ENCODE measurements around the gene CCDC183.
"Not testable (repeated sequence)": the region's sequence is repeated elsewhere in the genome, so short reads cannot be mapped to it uniquely, and the experiment has no call there.

Gene CCDC183

GRCh38 chr9:136785565-136786355 lies 10.4 kb upstream of the CCDC183 start:
- DNase-seq: not testable (repeated sequence)

DNA sequence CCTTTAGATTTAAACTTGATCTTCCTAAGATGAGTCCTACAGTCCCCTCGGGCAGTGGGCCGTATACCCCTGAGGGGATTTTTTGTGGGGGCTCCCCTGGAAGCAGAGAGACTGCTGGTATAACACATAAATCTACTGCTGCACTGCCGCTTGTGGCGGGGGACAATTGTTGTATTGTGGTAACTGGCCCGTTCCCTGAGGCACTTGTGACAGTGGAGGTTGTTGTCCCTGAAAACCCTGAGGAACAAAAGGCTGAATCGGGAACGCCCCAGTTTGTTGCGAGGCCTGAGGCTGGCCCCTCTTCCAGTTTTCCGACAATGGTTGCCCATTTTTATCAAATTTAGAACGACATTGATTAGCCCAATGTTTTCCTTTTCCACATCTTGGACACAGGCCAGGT lies 9.7 kb upstream of the CCDC183 start:
- DNase-seq: no peak

GRCh38 chr9:136786983-136787382 lies 9.2 kb upstream of the CCDC183 start:
- DNase-seq: not testable (repeated sequence)

DNA sequence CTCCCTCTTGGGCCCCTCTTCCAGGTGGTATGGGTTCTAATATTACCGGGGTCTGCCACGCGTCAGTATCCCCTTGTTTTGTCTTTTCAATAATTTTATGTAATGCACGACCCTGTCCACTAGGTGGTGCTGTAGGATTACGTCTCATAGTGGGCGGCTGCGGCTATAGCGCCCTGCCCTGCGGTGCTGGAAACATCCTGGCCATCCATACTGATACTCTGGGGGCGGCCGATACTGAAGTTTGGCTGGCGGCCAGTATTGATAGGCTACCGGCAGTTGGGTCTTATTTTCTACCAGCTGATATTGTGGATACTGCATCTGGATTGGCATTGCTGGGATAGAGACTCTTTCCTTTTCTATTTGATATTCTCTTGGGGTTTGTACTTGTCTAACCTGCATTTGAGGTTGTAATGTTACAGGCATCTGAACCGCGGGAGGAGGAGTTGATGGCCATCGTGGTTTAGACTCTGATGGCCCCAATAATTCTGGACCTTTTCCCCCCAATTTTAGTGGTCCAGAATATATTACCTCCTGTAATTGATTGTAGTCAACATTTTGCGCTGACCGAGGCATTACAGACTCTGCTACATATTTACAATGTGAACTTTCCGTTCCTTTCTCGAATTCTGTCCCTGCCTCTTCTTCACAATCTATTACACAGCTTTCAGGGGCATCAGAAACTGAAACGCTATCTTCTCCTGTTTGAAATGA lies 8.3 kb upstream of the CCDC183 start:
- peak; percentile 46 to 85 (median 54) for DNase-seq

DNA sequence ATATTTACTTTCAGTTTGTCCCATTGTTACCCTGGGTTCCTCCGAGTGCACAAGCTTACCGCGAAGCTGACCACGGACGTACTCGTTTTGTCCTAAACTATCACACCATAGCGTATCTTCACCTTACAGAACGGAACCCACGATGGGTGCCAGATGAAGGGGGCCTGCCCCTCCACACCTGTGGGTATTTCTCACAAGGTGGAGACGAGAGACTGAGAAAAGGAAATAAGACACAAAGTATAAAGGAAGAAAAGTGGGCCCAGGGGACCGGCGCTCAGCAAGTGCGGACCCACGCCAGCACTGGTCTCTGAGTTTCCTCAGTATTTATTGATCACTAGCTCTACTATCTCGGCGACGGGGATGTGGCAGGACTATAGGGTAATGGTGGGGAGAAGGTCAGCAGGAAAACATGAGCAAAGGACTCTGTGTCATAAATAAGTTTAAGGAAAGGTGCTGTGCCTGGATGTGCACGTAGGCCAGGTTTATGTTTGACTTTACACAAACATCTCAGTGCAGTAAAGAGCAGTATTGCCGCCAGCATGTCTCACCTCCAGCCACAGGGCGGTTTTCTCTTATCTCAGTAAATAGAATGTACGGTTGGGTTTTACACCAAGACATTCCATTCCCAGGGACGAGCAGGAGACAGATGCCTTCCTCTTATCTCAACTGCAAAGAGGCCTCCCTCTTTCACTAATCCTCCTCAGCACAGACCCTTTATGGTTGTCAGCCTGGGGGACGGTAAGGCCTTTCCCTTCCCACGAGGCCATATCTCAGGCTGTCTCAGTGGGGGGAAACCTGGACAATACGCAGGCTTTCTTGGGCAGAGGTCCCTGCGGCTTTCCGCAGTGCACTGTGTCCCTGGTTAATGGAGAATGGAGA lies 7.3 kb upstream of the CCDC183 start:
- DNase-seq: not testable (repeated sequence)

- DNase-seq: no peak
Observed at GRCh38 chr9:136789523-136789937, 6.6 kb upstream of the CCDC183 start.

GRCh38 chr9:136790640-136791515 lies 5.3 kb upstream of the CCDC183 start, which contains the start of gene TMEM141:
TMEM141 (plus strand) TSS chr9:136791344; CDS start chr9:136791371, 27 bp downstream.
- peak; percentile 98 to 100 (median 100) for DNase-seq

DNA sequence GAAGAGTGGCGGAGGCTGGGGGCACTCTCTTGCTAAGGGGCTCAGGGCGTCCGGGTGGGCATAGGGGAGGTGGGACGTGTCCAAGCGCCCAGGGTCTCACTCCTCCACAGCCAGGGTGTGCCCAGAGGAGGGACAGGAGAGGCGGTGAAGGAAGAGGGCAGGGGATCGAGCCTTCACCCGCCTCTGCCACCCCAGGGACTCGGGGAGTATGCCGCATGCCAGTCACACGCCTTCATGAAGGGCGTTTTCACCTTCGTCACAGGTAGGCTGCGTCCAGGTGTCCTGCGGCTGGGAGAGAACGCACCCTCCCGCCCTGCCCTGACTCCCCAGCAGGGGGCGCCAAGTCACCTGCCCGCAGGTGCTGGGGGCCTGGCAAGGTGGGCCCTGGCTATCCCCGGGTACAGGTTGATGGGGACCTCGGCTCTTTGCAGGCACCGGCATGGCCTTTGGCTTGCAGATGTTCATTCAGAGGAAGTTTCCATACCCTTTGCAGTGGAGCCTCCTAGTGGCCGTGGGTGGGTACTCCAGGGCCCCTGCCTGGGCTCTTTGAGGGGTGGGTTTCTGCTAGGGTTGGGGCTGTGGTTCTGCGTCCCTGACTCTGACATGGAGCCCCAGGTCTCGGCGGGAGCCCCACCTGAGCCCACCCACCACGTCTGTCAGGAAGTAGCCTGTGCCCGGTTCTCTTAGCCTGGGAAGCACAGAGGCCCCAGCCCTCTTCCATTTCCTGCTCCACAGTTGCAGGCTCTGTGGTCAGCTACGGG lies 4.4 kb upstream of the CCDC183 start:
- DNase-seq: peak; percentile 66 to 85 (median 74)

DNA sequence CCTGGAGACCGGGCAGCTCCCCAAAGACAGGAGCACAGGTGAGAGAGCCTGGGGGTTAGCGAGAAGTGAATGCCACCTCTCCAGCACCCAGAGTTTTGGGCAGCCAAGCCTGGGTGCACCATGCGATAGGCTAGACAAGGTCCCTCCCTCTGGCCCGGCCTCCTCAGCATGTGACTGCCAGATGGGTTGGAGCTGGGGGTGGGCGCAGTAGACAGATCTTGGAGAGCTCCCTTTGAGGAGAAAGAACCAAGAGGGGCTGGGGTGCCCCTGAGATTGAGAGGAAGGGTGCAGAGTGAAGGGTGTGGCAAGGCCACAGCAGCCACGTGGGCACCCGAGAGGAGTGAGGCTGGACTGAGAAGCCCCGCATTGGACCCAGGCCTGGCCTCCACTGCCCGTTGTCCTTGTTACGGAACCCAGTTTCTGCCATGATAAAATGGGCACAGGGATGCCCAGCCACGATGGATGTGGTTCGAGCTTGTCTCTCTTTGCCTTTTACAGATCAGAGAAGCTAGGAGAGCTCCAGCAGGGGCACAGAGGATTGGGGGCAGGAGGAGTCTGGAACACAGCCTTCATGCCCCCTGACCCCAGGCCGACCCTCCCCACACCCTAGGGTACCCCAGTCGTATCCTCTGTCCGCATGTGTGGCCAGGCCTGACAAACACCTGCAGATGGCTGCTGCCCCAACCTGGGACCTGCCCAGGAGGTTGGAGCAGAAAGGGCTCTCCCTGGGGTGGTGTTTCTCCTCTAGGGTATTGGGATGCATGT lies 3.6 kb upstream of the CCDC183 start:
- DNase-seq: no peak

GRCh38 chr9:136793086-136793946 lies 2.8 kb upstream of the CCDC183 start:
- DNase-seq: no peak

DNA sequence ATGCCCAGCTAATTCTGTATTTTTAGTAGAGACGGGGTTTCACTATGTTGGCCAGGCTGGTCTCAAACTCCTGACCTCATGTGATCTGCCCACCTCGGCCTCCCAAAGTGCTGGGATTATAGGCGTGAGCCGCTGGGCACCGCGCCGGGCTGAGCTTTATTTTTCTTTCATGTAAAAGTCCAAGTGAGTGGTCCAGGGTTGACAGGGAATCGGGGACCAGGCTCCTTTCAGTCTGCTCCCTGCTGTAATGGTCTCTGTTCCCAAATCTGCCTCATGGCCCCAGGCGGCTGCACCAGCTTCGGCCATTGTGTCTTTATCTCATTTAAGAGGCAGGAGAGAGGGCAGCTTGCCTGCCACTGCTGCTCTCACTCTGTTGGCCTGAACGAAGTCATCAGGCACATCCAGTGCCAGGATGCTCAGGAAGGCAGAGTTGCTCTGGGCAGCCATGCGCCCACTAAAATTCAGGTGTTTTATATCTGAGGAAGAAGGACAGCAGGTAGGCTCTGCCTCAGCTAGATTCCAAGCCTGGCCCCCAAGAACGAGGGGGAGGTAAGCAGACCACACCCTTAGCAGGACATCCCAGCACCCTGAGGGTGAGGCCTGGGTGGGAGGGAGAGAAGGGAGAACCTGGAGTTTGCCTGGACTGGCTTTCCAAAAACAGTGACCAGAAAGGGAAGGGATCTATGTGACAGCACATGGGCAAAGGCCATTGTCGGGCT lies 1.7 kb upstream of the CCDC183 start:
- no peak for DNase-seq

GRCh38 chr9:136795000-136795348 lies 1.2 kb upstream of the CCDC183 start:
- DNase-seq: no peak

DNA sequence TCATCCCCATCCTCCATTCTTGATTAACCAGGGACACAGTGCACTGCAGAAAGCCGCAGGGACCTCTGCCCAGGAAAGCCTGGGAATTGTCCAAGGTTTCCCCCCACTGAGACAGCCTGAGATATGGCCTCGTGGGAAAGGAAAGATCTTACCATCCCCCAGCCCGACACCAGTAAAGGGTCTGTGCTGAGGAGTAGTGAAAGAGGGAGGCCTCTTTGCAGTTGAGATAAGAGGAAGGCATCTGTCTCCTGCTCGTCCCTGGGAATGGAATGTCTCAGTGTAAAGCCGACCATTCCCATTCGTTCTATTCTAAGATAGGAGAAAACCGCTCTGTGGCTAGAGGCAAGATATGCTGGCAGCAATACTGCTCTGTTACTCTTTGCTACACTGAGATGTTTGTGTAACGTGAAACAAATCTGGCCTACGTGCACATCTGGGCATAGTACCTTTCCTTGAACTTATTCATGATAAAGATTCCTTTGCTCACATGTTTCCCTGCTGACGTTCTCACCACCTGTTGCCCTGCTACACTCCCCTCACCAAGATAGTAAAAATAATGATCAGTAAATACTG lies 723 bp downstream of the CCDC183 start:
- not testable (repeated sequence) for DNase-seq

DNA sequence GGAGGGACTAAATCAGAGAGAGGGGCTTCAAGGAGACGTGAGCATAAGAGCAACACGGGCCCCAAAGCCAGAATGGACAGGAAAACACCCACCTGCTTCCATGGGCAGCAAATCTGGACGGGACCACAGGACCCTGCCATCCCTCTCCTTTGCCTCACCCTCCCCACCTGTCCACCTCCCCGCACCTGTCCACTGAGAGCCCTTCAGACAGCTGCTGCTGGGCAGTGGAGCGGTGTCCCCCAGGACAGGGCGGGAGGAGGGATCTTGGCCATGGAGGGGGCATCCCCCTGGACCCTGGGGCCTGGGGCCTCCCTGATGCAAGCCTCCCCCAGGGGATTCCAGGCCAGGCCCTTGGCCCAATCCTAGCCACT lies 2.6 kb downstream of the CCDC183 start:
- no peak for DNase-seq

GRCh38 chr9:136799079-136799853 lies 3.1 kb downstream of the CCDC183 start:
- DNase-seq: no peak

DNA sequence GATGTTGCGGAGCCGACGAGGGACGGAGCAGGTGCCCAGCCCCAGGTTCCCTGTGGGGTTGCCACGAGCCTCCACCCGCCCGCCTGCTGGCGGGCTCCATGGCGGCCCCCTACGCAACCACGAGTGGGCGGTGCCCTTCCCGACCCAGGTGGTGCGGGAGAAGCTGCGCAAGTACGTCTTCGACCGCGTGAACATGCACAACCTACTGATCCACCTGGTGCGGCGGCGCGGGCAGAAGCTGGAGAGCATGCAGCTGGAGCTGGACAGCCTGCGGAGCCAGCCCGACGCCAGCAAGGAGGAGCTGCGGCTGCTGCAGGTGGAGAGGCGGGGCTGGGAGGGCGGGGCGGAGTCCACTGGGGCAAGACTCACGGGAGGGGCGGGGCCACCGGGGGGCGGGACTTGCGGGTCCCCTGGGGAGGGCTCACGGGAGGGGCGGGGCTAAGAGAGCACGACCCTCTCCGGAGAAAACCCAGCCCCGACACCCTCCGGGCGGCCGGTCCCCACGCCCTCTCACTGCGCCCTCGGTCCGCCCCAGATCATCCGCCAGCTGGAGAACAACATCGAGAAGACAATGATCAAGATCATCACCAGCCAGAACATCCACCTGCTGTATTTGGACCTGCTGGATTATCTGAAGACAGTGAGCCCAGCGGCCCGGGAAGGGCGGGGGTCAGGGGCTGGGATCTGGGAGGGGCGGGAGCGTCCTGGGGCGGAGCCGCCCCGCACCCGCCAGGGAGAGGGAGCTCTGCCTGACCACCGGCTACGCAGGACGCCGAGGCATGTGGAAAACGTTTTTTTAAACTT lies 3.9 kb downstream of the CCDC183 start:
- DNase-seq: peak; percentile 76 to 95 (median 89)

- DNase-seq: no peak
Observed at GRCh38 chr9:136802321-136802720, 6.2 kb downstream of the CCDC183 start.
